Measurements from ENCODE around the gene IVD.

IVD gene

GRCh38 chr15:40366457-40367370 lies 38.9 kb upstream of the IVD start:
- peak overlapping the region; percentile 74 for H3K4me3 Mint-ChIP-seq
- DNase-seq = no peak
- H3K36me3 Mint-ChIP-seq = no peaks in the 10 kb centered on the region

GRCh38 chr15:40367371-40367685 lies 38.3 kb upstream of the IVD start:
- H3K9me3 Mint-ChIP-seq = no peaks in the 10 kb centered on the region
- peak overlapping the region; percentile 74 for H3K4me3 Mint-ChIP-seq
- peak overlapping the region; percentile 39 for H3K27ac Mint-ChIP-seq
- CTCF ChIA-PET = interaction anchor here (0.7 to 3.3 kb wide), 8 partner anchors 11 to 149 kb away, joined by 3 to 34 read pairs (median 4); partner anchors contain the start of genes DISP2 and KNSTRN
- H3K36me3 Mint-ChIP-seq = no peaks in the 10 kb centered on the region
- H3K4me1 Mint-ChIP-seq = peaks cover 22% of the 10 kb centered on the region
- peaks cover 56% of the 10 kb centered on the region for H3K27me3 Mint-ChIP-seq
- no peak for DNase-seq

More at GRCh38 chr15:40366457-40367370, 38.9 kb upstream of the IVD start:
- no peaks in the 10 kb centered on the region for H3K9me3 Mint-ChIP-seq
- peaks cover 22% of the 10 kb centered on the region for H3K4me1 Mint-ChIP-seq
- peaks cover 55% of the 10 kb centered on the region for H3K27me3 Mint-ChIP-seq
- H3K27ac Mint-ChIP-seq = peak overlapping the region; percentile 39
- CTCF ChIA-PET = interaction anchor here (0.6 to 4.0 kb wide), 9 partner anchors 10 to 148 kb away, joined by 3 to 34 read pairs (median 4); partner anchors contain the start of genes DISP2 and KNSTRN

DNA sequence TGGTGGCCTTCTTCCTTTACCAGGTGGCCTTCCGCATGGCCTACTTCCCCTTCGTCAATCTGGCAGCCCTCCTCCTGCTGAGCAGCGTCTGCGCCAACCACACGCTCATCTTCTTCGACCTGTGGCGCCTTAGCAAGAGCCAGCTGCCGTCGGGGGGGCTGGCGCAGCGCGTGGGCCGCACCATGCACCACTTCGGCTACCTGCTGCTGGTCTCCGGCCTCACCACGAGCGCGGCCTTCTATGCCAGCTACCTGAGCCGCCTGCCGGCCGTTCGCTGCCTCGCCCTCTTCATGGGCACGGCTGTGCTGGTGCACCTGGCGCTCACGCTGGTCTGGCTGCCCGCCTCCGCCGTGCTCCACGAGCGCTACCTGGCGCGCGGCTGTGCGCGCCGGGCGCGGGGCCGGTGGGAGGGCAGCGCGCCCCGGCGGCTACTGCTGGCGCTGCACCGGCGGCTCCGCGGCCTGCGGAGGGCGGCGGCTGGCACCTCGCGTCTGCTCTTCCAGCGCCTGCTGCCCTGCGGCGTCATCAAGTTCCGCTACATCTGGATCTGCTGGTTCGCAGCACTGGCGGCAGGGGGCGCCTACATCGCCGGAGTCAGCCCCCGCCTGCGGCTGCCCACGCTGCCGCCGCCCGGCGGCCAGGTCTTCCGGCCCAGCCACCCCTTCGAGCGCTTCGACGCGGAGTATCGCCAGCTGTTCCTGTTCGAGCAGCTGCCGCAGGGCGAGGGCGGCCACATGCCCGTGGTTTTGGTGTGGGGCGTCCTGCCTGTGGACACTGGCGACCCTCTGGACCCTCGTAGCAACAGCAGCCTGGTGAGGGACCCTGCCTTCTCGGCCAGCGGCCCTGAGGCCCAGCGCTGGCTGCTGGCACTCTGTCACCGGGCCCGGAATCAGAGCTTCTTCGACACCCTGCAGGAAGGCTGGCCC lies 37.6 kb upstream of the IVD start:
- Mint-ChIP-seq H3K4me3 (peak overlapping the region; percentile 74), H3K4me1 (peaks cover 22% of the 10 kb centered on the region), H3K27me3 (peaks cover 60% of the 10 kb centered on the region), H3K36me3 (no peaks in the 10 kb centered on the region), H3K9me3 (no peaks in the 10 kb centered on the region), H3K27ac (peak overlapping the region; percentile 39)
- CTCF ChIA-PET = interaction anchor here (0.7 to 3.3 kb wide), 15 partner anchors 10 to 150 kb away, joined by 3 to 34 read pairs (median 4); partner anchors contain the start of genes DISP2, IVD and KNSTRN
- peak; percentile 92 for DNase-seq

DNA sequence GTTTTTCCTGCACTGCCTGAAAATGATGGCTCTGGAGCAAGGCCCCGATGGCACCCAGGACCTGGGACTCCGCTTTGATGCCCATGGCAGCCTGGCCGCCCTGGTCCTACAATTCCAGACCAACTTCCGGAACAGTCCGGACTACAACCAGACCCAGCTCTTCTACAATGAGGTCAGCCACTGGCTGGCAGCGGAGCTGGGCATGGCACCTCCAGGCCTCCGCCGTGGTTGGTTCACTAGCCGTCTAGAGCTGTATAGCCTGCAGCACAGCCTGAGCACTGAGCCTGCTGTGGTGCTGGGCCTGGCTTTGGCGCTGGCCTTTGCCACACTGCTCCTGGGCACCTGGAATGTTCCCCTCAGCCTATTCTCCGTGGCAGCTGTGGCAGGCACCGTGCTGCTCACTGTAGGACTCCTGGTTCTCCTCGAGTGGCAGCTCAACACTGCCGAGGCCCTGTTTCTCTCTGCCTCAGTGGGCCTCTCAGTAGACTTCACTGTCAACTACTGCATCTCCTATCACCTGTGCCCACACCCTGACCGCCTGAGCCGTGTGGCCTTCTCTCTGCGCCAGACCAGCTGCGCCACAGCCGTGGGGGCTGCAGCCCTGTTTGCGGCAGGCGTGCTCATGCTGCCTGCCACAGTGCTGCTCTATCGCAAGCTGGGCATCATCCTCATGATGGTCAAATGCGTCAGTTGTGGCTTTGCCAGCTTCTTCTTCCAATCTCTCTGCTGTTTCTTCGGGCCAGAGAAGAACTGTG lies 36.7 kb upstream of the IVD start:
- Mint-ChIP-seq H3K4me3 (peak overlapping the region; percentile 24), H3K36me3 (no peaks in the 10 kb centered on the region), H3K9me3 (no peaks in the 10 kb centered on the region), H3K4me1 (peaks cover 22% of the 10 kb centered on the region), H3K27ac (no peak overlapping the region), H3K27me3 (peaks cover 57% of the 10 kb centered on the region)
- CTCF ChIA-PET = interaction anchor here (0.6 to 3.3 kb wide), 16 partner anchors 9 to 119 kb away, joined by 3 to 34 read pairs (median 3); partner anchors contain the start of genes DISP2, IVD and KNSTRN
- DNase-seq = no peak

DNA sequence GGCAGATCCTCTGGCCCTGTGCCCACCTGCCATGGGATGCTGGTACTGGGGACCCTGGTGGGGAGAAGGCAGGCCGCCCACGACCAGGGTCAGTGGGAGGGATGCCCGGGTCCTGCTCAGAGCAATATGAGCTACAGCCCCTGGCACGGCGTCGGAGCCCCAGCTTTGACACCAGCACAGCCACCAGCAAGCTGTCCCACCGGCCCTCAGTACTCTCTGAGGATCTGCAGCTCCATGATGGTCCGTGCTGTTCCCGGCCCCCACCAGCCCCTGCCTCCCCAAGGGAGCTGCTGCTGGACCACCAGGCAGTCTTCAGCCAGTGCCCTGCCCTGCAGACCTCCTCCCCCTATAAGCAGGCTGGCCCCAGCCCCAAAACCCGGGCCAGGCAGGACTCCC lies 36.1 kb upstream of the IVD start:
- Mint-ChIP-seq H3K27ac (no peak overlapping the region), H3K27me3 (peaks cover 59% of the 10 kb centered on the region), H3K4me1 (peaks cover 22% of the 10 kb centered on the region), H3K9me3 (no peaks in the 10 kb centered on the region), H3K36me3 (no peaks in the 10 kb centered on the region), H3K4me3 (peak overlapping the region; percentile 24)
- CTCF ChIA-PET = interaction anchor here (0.5 to 3.3 kb wide), 7 partner anchors 13 to 161 kb away, joined by 3 to 34 read pairs (median 3); partner anchors contain the start of gene KNSTRN
- no peak for DNase-seq

DNA sequence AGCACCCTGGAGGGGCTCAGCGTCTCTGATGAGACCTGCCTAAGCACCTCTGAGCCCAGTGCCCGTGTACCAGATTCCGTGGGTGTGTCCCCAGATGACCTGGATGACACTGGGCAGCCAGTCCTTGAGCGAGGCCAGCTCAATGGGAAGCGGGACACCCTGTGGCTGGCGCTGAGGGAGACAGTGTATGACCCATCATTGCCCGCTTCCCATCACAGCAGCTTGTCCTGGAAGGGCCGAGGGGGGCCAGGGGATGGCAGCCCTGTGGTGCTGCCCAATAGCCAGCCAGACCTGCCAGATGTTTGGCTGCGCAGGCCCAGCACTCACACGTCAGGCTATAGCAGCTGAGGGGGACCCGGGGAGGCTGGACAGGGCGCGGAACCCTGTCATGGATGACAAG lies 35.6 kb upstream of the IVD start:
- no peak overlapping the region for H3K27ac Mint-ChIP-seq
- no peak overlapping the region for H3K4me3 Mint-ChIP-seq
- CTCF ChIA-PET = interaction anchor here (0.5 to 2.7 kb wide), 6 partner anchors 12 to 160 kb away, joined by 3 to 7 read pairs (median 3); partner anchors contain the start of genes DISP2 and KNSTRN

DNA sequence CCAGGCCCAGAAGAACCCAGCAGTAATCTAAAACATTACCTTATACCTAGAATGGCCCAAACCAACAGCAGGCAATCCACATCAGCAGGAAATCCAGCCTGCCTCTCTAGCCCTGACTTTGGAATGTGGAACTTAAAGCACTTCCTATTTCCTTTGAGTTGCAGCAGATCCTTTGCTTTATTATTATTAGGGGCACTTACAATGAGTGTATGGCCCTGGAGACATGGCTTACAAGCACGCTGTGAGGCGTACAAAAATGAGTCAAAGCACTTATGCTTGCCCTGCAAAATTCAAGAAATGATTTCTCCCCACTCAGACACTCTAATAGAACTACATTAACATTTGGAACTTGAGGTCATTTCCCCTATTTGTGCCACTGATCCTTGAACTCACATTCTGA lies 32.6 kb upstream of the IVD start:
- no peak overlapping the region for H3K27ac Mint-ChIP-seq
- H3K4me3 Mint-ChIP-seq = no peak overlapping the region
- peaks cover 5% of the 10 kb centered on the region for H3K4me1 Mint-ChIP-seq
- H3K9me3 Mint-ChIP-seq = no peaks in the 10 kb centered on the region
- H3K27me3 Mint-ChIP-seq = peaks cover 65% of the 10 kb centered on the region
- CTCF ChIA-PET = interaction anchor here (1.0 to 2.0 kb wide), 2 partner anchors 15 to 48 kb away, joined by 3 to 10 read pairs; partner anchors contain the start of gene DISP2
- H3K36me3 Mint-ChIP-seq = no peaks in the 10 kb centered on the region
- no peak for DNase-seq

More for the DNA sequence above, 35.6 kb upstream of the IVD start:
- DNase-seq = no peak
- H3K4me1 Mint-ChIP-seq = peaks cover 22% of the 10 kb centered on the region
- H3K9me3 Mint-ChIP-seq = no peaks in the 10 kb centered on the region
- H3K36me3 Mint-ChIP-seq = no peaks in the 10 kb centered on the region
- peaks cover 63% of the 10 kb centered on the region for H3K27me3 Mint-ChIP-seq

- no peak overlapping the region for H3K27ac Mint-ChIP-seq
- CTCF ChIA-PET = interaction anchor here (1.1 to 1.5 kb wide), 2 partner anchors 9 to 33 kb away, joined by 3 read pairs; no protein-coding TSS in a partner anchor
- no peaks in the 10 kb centered on the region for H3K9me3 Mint-ChIP-seq
- peaks cover 42% of the 10 kb centered on the region for H3K27me3 Mint-ChIP-seq
- H3K4me1 Mint-ChIP-seq = peaks cover 6% of the 10 kb centered on the region
- DNase-seq = peak; percentile 7
- no peak overlapping the region for H3K4me3 Mint-ChIP-seq
- no peaks in the 10 kb centered on the region for H3K36me3 Mint-ChIP-seq
These were observed 28.0 kb upstream of the IVD start for GRCh38 chr15:40377606-40378005.

DNA sequence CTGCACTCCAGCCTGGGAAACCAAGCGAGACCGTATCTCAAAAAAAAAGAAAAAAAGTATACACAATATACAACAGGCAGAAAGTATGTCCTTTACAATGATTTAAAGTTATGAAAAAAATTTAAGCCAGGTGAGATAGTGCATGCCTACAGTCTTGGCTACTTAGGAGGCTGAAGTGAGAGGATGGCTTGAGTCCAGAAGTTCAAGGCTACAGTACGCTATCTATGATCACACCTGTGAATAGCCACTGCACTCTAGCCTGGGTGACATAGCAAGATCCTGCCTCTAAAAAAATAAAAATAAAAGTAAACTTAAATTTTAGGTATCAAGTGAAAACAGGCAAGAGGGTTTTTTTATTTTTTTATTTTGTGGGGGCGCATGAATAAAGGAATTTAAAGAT lies 26.2 kb upstream of the IVD start:
- Mint-ChIP-seq H3K36me3 (peaks cover 12% of the 10 kb centered on the region), H3K27me3 (peaks cover 39% of the 10 kb centered on the region), H3K9me3 (no peaks in the 10 kb centered on the region), H3K4me1 (peaks cover 19% of the 10 kb centered on the region), H3K4me3 (no peak overlapping the region), H3K27ac (no peak overlapping the region)
- CTCF ChIA-PET = interaction anchor here (1.6 kb wide), 1 partner anchor 8 kb away, joined by 3 read pairs; no protein-coding TSS in a partner anchor
- DNase-seq = no peak

DNA sequence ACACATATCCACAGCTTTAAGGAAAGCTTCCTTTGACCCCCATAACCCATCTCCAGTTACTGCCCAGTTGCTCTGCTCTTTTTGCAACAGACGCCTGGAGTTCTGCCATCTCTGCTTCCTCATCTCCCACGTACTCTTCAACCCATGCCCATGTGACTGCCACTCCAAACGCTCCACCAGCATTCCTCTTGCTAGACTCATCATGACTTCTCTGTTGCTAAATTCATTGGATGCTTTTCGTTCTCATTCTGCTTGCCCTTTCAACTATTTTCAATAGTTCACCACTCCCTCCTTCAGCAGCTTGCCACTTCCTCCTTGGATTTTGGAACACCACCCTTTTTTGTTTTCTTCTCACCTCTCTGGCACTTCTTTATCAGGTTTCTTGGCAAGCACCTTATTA lies 25.7 kb upstream of the IVD start:
- H3K4me3 Mint-ChIP-seq = no peak overlapping the region
- H3K4me1 Mint-ChIP-seq = peaks cover 24% of the 10 kb centered on the region
- H3K36me3 Mint-ChIP-seq = peaks cover 17% of the 10 kb centered on the region
- no peak overlapping the region for H3K27ac Mint-ChIP-seq
- CTCF ChIA-PET = interaction anchor here (1.6 kb wide), 1 partner anchor 8 kb away, joined by 3 read pairs; no protein-coding TSS in a partner anchor
- no peaks in the 10 kb centered on the region for H3K9me3 Mint-ChIP-seq
- DNase-seq = no peak
- H3K27me3 Mint-ChIP-seq = peaks cover 35% of the 10 kb centered on the region

DNA sequence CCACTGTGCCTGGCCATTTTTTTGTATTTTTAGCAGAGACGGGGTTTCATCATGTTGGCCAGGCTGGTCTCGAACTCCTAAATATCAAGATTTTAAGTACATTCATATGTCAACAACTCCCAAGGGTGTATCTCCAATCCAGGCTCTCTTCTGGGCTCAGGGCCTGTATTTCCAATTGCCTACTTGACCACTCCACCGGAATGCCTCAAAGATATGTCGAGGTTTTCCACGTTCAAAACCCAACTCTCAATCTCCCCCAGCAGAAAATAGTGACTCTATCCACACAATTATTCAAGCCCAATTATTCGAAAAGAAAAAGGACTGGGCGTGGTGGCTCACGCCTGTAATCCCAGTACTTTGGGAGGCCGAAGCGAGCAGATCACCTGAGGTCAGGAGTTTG lies 25.0 kb upstream of the IVD start:
- Mint-ChIP-seq H3K9me3 (no peaks in the 10 kb centered on the region), H3K27me3 (peaks cover 32% of the 10 kb centered on the region), H3K36me3 (peaks cover 23% of the 10 kb centered on the region), H3K4me3 (no peak overlapping the region), H3K4me1 (peaks cover 31% of the 10 kb centered on the region), H3K27ac (no peak overlapping the region)
- no peak for DNase-seq
- CTCF ChIA-PET = interaction anchor here (1.6 kb wide), 1 partner anchor 9 kb away, joined by 3 read pairs; no protein-coding TSS in a partner anchor

- H3K4me3 Mint-ChIP-seq = peak overlapping the region; percentile 98
- no peak for DNase-seq
These were observed 23.6 kb upstream of the IVD start for GRCh38 chr15:40381818-40382529.

More at GRCh38 chr15:40381818-40382529, 23.6 kb upstream of the IVD start:
- CTCF ChIA-PET = interaction anchor here (1.3 to 1.6 kb wide), 3 partner anchors 10 to 16 kb away, joined by 3 to 7 read pairs (median 4); no protein-coding TSS in a partner anchor
- Mint-ChIP-seq H3K9me3 (no peaks in the 10 kb centered on the region), H3K27me3 (peaks cover 25% of the 10 kb centered on the region), H3K36me3 (peaks cover 31% of the 10 kb centered on the region), H3K27ac (no peak overlapping the region), H3K4me1 (peaks cover 31% of the 10 kb centered on the region)

Measured in activated naive CD4-positive, alpha-beta T cell treated with anti-CD3 and anti-CD28 coated beads, Interleukin-2, amount 10 ng/mL, durations not matched to agents 7 days and 5 days (primary cell).